ENCODE measurements around the gene ZMAT5. TPM values are rescaled to one million over a fixed set of nuclear protein-coding genes. Genes with fewer than 3 reads are reported as not detected.

The ZMAT5 gene
- total and polyA plus RNA-seq, 9 of the 15 experiments (the other 6 are each of a cell fraction or from before 2014, with no cell fraction given) = 2.0 to 25.2 (median 11.9) TPM

- TF ChIP-seq YY1 (IDR thresholded peaks at IDR 0.05; ENCODE audit: borderline replicate concordance in 1 of 3, control insufficient read depth in 1 of 3, extremely low read depth in 1 of 3, insufficient read depth in 3 of 3, insufficient read length in 1 of 3, insufficient replicate concordance in 2 of 3, low read depth in 1 of 3, low read length in 2 of 3) (no peak), MAFK (IDR thresholded peaks at IDR 0.05; ENCODE audit: low read length) (no peak), TEAD2 (tag; IDR thresholded peaks at IDR 0.05) (no peak), ZNF551 (CRISPR knock-in tag; IDR thresholded peaks at IDR 0.05) (no peak), KLF10 (CRISPR knock-in tag; IDR thresholded peaks at IDR 0.05) (no peak), PURB (CRISPR knock-in tag; IDR thresholded peaks at IDR 0.05; ENCODE audit: low read depth) (no peak), ZNF24 (IDR thresholded peaks at IDR 0.05) (no peak)
Measured at GRCh38 chr22:29738118-29738815, 28.5 kb downstream of the ZMAT5 start (continued).

- WGBS (ENCODE audit: insufficient coverage, low coverage, missing lambda C conversion rate) = 55% methylated on average over 9 of the region's 22 CpGs
- Histone ChIP-seq H2AFZ (ENCODE audit: low read depth, low read length) (no peak overlapping the region), H3K36me3 (ENCODE audit: control insufficient read depth, insufficient read depth, low read length) (no peaks in the 10 kb centered on the region), H3K9me3 (replicated peaks; ENCODE audit: control insufficient read depth, insufficient read depth, low read depth, low read length) (no peaks in the 10 kb centered on the region), H3K27me3 (ENCODE audit: control insufficient read depth in 2 of 2, insufficient read depth in 2 of 2, low read length in 2 of 2) (no peaks in the 10 kb centered on the region), H3K4me1 (replicated peaks in 1 of 2; ENCODE audit: control insufficient read depth in 2 of 2, insufficient read depth in 2 of 2, low read length in 2 of 2) (peaks cover 5 to 29% of the 10 kb centered on the region in 2 experiments; a peak in 4 of 5 replicates), H4K20me1 (replicated peaks; ENCODE audit: control insufficient read depth, insufficient read depth, low read length) (no peaks in the 10 kb centered on the region), H3K4me3 (no peak overlapping the region), H3K79me2 (ENCODE audit: control insufficient read depth, insufficient read depth, low read length) (no peaks in the 10 kb centered on the region), H3K9ac (ENCODE audit: insufficient read depth in 1 of 2, low read depth in 2 of 2, low read length in 2 of 2) (no peak overlapping the region), H3K9me1 (ENCODE audit: control insufficient read depth, insufficient read depth, low read length) (no peaks in the 10 kb centered on the region), H3K4me2 (ENCODE audit: insufficient read depth, low read length) (no peak overlapping the region), H3K27ac (ENCODE audit: extremely low read depth, low read depth, low read length) (no peak overlapping the region)
- ChIA-PET POLR2A (interaction anchor here (0.5 to 0.7 kb wide), 2 partner anchors 20 to 201 kb away, joined by 3 to 4 read pairs; no protein-coding TSS in a partner anchor), CTCF (ENCODE audit: low intra/inter-chr PET ratio) (no interaction called here)
- DNase-seq (ENCODE audit: extremely low read depth in 1 of 4, low spot score in 3 of 4) (no peak), ATAC-seq (no peak), FAIRE-seq (no peak)
- TF ChIP-seq POLR2G (IDR thresholded peaks at IDR 0.05; ENCODE audit: low read depth, low read length) (0 out of 2 replicates have a peak, but pooled peaks have one; percentile 19), IRF2 (CRISPR knock-in tag; IDR thresholded peaks at IDR 0.05) (no peak), YY1 (IDR thresholded peaks at IDR 0.05; ENCODE audit: borderline replicate concordance in 1 of 3, control insufficient read depth in 1 of 3, extremely low read depth in 1 of 3, insufficient read depth in 3 of 3, insufficient read length in 1 of 3, insufficient replicate concordance in 2 of 3, low read depth in 1 of 3, low read length in 2 of 3) (peak in 1 of 3 experiments; percentile 38), ESRRA (IDR thresholded peaks at IDR 0.05; ENCODE audit: borderline replicate concordance, low read depth) (no peak), NFIC (IDR thresholded peaks at IDR 0.05) (peak; percentile 27; the same call in 1 of the 2 replicates), ZNF121 (CRISPR knock-in tag; conservative IDR thresholded peaks at IDR 0.05) (0 out of 2 replicates have a peak, but pooled peaks have one; percentile 19), FOXK1 (CRISPR knock-in tag; IDR thresholded peaks at IDR 0.05; ENCODE audit: borderline replicate concordance) (no peak)
- intact Hi-C loops (cut with micrococcal nuclease) (no loop called here), in situ Hi-C loops (cut with MboI) (no loop called here)
- BruUV-seq (replicated peaks) = no TSS peak
Measured at GRCh38 chr22:29737251-29738117, 29.3 kb downstream of the ZMAT5 start.
